GM18873 (cell line): ENCODE measurements around the gene NUDT8.

Experiments
- ATAC-seq: cut with Tn5 transposase; IDR thresholded peaks from one replicate; pipeline ENCODE4 v1.9.1; 2021; ENCODE audit warnings: mild to moderate bottlenecking, moderate library complexity, moderate number of reproducible peaks; ENCODE audit not compliant: unreplicated experiment, low FRiP score

The NUDT8 gene, protein sequence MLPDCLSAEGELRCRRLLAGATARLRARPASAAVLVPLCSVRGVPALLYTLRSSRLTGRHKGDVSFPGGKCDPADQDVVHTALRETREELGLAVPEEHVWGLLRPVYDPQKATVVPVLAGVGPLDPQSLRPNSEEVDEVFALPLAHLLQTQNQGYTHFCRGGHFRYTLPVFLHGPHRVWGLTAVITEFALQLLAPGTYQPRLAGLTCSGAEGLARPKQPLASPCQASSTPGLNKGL

DNA sequence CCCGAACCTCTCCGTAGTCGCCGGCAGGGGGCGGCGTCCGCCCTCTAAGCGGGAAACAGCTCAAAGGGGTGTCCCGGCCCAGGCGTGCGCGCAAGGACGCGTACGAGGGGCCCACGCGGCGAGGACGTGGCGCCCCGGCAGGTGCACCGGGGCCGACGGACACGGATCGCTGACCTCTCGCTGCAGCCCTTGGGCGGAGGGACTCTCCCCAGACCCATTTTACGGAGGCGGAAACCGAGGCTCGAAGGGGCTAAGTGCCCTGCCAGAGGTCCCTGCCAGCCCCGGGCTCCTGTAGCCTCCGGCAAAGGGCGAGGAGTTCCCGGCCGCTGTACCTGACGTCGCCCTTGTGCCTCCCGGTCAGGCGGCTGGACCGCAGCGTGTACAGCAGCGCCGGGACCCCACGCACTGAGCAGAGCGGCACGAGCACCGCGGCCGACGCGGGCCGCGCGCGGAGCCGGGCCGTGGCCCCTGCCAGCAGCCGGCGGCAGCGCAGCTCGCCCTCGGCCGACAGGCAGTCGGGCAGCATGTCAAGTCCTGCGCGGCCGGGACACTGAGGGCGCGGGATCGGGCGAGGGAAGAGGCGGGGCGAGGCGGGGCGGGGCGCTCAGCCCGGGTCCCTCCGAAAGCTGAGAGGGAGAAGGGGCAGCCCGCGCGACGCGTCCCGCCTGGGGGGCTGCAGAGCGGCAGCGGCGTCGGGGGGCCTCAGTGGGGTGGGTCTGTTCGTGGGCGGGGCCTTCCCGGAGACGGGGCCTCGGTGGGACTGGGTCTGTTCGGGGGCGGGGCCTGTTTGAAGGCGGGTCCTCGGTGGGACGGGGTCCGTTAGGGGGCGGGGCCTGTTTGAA, at the start of gene NUDT8:
Gene NUDT8, minus strand, starts transcription at position 552 of the 842 bp plus-strand sequence. Its CDS starts 26 bp downstream, at position 526.
- ATAC-seq: peak; percentile 37

- ATAC-seq: no peak
These were observed 45.5 kb upstream of the NUDT8 start for GRCh38 chr11:67675058-67675747.

GRCh38 chr11:67674442-67674871, 44.7 kb upstream of the NUDT8 start, which contains the start of gene ALDH3B2:
TSS of gene ALDH3B2 (minus strand) at chr11:67674623. CDS start at chr11:67666935, 7,688 bp downstream.
- no peak for ATAC-seq

DNA sequence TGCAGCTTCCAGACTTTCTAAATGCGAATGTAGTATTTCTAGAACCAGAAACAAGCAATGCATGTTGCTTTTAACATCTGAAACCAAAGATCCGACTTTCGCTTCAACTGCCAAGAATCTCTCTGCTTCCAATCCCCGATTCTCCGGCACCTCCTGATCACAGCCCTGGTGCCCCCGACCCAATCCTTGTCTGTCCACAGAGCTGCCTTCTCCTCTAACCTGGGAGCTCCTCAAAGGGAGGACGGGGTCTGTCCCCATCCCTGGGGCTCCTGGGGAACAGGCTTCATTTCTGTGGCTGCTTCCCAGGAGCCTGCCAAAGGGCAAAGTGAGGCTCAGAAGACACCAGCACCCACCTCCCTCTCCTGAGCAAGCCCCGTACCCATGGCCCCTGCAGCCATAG, 44.2 kb upstream of the NUDT8 start:
- no peak for ATAC-seq

- no peak for ATAC-seq
These were observed 43.6 kb upstream of the NUDT8 start for GRCh38 chr11:67673358-67673757.

DNA sequence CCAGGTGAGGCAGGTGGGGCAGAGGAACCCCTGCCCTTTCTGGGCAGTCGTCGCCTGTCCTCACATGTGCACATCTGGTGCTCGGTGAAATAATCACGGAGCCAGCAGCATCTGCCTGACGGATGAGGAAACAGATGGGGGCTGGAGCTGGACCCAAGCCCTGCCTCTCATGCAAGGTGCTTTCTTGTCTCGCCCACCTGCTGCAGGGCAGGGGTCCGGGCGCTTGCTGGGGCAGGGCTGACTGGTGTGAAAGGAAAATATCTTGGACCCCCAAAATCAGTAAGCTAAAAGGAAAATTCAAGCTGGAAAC, 41.4 kb upstream of the NUDT8 start:
- ATAC-seq: no peak

DNA sequence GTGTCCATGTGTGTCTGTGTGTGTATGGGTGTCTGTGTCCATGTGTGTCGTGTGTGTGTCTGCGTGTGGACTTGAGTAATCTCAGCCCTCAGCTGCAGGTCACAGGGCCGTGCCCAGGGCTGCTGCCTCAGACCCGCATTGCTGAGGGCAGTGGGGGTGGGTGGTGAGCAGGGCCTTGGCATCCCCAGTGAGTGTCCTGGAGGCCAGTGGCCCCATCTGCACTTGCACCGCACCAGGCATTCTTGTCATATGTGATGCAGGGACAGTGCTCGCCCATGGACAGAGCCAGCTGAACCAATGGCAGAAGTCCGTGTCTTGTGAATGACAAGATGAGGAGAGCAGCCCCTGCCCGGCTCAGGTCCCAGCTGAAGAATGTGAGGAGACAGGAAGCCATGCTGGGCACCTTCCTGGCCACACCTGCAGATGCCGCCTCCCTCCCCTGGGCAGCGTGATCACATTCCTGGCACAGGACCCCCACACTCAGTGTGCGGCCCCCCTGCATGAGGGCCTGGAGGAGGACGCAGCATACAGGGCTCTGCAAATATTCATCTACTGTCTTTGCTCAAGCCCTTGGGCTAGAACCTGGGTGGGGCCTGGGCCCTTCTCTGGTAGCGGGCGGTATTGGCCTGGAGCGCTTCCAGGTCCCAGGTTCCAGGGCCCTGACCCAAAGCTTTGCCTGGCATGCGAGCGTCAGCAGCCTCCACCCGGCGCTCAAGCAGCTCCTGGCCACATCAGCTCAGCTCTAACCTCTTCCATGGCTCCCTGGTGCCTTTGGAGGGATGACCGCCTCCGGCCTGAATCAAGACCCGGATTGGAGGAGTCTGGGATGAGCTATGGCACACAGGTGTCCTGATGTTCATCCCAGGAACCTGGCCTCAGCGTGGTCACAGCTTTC, 40.8 kb upstream of the NUDT8 start:
- ATAC-seq: no peak

DNA sequence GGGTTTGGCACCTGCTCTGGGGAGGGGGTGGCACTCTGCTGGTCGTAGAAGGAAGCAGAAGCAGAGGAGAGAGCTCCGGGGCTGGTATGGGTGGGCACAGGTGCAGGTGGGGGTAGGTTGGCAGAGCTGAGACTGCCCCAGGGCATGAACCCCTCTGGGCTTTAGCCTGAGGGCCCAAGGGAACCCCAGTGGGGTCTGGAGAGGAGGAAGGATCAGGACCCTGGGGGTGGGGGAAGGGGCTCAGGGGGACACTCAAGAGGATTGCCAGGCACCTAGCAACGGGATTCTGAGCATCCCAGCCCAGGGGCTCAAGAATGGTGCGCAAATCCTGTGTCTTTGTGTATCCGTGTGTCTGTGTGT, 38.4 kb upstream of the NUDT8 start:
- no peak for ATAC-seq

DNA sequence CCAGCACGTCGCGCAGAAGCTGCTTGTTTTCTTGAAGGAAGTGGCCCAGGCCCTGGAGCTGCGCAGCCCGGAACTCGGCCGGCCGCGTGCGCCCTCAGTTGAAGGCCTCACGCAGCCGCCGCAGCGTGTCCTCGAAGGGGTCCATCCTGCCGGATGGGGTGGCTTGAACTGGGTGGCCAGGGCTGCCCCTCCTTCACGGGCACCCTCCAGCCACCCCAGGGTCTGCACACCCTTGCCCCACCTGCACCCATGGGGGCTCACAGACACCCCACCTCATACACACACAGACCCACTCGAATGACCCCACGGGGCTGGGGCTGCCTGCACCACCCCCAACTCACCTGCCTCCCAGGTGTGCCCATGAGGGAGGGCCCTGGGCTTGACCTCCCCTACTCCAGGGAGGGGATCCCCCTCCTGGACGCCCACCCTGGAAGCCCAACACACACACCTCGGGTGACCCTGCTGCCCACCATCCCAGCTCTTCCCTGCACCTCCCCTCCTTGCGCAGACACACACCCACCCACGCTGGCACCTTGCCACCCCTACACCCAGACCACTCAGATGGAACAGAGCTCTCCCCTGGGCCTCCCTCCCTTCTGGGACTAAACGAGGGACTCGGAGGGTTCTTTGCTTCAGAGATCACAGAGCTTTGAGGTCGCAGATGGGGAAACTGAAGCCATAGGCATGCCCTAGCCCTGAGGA, 37.9 kb upstream of the NUDT8 start:
- no peak for ATAC-seq

DNA sequence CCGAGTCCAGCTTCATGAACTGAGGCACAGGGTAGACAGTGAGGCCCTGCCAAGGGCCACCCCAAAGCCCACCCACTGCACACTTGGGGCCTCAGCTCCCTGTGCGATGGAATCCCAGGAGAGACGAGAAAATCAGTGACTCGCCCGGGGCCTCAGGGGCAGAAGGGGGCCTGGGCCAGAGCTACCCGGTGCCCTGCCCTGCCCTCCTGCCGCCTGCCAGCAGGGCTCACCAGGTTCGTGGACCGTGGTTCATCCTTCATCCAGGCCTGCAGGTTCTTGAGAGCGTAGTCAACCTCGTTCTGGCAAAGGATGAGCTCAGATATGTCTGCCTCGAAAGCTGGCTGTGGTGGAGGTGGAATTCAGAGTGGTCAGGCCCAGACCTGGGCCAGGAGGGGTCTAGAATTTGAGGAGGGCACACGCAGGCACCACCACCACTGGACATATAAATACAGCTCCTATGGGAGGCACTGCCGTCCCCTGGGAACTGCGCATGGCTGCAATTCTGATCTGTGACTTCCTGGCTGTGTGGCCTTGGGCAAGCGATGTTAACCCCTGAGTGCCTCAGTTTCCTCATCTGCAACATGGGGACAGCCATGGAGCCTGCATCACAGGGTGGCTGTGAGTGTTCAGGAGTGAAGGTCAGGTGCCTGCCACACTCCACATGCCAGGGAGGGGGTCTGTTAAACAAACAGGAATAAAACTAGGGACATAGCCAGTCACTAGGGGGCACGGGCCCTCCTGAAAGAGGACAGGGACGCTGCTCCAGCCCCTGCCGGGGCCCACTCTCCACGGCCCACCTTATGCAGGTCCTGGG, 37.1 kb upstream of the NUDT8 start:
- no peak for ATAC-seq

DNA sequence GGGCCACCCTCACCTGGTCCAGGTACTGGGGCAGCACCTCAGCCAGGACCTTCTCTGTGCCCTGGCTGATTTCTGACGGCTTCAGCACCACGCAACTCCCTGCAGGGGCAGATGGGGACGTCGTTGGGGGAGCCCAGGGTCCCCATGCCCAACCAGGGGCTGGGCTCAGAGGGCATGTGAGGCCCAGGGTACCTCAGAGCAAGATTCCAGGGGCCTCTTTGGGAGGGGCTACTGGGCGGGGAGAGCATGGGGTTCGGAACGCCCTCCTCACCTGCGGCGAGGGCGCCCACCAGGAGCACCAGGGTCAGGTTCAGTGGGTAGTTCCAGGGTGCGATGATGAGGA, 36.5 kb upstream of the NUDT8 start:
- no peak for ATAC-seq

DNA sequence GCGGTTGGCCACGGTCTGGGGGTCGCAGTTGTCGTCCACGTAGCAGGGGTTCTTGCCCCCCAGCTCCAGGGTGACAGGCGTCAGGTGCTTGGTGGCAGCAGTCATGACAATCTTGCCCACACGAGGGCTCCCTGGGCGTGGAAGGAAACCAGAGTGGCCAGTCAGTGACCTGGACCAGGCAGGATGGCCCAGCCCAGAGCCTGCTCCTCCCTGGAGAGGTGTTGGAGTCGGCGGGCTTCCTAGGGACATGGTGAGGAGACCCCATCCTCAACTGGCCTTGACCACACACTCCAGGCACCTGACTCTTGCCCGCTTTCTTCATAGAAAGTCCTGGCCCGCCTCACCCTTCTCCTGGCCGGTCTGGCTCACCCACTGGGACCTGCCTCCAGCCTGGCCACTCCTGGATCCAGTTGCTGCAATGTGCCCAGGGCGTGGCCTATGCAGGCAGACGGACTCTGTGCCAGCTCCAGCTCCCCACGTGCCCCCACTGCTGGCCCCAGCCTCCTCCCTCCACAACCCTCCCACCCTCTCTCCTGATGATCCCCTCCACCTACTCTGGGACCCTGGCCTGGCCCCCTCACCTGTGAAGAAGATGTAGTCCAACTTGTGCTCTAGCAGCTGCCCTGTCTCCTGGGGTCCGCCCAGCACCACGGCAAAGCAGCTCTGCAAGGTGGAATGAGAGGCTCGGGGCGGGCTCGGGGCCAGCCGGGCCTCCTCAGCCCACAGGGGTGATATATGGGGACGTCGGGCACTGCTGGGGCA, 36.0 kb upstream of the NUDT8 start:
- ATAC-seq: no peak

DNA sequence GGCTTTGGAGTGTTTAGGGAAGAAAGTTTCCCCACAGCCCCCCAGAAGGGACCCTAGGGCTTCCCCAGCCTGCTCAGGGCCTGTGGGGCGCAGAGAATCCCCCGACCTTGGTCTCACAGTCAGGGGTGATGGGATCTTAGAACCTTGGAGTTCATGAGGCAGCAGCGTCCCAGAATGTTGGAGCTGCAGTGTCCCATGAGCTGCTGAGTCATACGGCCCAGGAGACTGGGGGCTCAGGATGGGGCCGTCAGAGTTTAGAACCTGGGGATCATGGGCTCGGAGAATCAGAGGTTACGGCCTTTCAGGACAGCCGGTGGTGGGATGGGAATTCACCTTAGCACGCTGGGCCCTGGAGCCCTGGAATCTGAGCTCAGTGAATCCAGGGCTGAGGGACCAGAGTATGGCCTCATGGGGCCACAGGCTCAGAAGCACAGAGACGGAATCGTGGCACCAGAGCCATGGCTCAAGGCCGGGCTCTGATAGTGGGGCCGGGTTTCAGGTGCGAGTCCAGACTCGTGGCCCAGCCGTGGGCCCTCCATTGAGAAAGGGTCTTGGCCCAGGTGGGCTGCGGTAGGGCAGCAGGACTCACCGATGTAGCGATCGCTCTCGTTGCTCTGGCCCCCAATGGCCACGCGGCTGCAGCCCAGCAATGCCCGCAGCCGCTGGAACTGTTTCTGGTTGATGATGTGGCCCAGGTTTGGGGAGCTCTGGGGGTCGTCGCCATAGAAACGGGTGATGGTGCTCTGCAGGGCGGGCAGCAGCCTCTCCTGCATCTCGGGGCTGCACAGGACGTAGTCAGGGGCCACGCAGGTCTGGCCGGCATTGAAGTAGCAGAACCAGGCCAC, 35.2 kb upstream of the NUDT8 start:
- ATAC-seq: no peak

DNA sequence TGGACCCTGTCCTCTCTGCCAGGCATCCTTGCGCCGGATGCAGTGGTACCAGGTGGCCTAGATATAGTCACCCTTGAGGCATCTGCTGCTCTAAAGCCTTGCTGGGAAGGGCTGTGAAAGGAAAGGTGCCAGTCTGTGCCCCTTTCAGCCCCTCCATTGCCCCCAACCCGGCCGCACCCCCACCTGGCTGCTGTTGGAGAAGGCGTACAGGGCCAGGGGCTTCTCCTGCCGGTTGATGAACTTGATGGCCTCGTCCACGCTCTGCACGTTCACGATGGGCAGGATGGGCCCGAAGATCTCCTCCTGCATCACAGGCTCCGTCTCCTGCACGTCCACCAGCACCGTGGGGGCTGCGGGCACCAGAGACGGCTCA, 34.5 kb upstream of the NUDT8 start:
- no peak for ATAC-seq

DNA sequence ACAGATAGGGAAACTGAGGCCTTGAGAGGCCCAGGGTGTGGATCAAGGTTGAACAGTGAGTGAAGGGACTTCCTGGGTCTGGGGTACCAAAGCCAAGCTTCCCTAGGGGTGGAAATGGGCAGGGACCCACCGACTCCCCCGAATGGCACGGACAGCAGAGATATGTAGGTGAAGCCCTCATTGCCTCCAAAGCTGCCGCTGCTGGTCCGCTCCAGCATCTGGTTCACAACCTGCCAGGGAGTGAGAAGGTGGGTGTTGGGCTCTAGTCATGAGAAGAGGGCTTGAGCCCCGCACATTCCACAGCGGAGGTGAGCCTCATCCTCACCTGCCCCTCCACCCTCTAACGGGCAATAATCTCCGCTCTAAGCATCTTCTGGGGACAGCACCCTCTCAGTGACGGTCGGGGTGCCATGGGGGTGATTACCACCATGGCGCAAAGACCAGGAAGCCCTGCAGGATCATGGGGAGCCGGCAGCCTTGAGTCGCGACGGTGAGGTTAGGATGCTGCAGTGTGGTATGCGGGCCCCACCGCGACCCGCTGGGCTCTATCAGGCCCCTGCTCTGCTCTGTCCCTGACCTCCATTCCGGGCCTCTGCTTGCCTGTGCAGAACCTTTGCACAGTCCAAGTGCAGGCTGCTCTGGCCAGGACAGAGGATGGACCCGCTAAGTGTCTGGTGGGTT, 33.9 kb upstream of the NUDT8 start:
- no peak for ATAC-seq

DNA sequence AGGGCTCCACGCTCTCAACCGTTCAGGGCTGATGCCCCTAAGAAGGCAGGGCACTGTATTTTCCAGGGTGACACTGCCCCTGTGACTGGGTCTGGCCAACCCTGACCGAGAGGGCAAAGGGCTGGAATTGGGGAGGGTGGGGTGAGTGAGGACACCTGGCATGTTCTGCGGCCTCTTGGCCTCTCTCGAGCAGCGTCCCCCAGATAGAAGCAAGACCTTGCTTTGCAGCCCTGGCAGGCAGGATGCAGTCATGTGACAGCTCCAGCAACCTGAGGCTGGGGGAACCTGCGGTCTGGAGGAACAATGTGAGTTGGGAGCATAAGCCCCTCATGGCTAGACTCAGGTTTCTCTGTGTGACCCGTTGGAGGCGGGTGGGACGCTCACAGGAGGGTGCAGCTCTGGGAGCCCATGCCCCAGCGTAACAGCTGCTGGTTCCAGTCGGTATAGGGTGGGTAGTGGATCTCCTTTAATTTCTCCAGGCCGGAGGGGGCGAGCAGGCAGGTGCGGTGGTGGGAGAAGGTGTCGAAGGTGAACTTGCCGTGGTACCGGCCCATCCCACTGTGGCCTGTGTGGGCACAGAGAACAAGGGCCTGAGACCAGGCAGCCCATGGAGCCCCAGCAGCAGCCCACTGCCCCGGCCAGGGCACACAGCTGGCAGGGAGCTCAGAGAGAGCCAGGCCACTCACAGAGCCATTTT, 33.2 kb upstream of the NUDT8 start:
- ATAC-seq: no peak
